Measurements from ENCODE around the gene PRTG.

The PRTG gene

DNA sequence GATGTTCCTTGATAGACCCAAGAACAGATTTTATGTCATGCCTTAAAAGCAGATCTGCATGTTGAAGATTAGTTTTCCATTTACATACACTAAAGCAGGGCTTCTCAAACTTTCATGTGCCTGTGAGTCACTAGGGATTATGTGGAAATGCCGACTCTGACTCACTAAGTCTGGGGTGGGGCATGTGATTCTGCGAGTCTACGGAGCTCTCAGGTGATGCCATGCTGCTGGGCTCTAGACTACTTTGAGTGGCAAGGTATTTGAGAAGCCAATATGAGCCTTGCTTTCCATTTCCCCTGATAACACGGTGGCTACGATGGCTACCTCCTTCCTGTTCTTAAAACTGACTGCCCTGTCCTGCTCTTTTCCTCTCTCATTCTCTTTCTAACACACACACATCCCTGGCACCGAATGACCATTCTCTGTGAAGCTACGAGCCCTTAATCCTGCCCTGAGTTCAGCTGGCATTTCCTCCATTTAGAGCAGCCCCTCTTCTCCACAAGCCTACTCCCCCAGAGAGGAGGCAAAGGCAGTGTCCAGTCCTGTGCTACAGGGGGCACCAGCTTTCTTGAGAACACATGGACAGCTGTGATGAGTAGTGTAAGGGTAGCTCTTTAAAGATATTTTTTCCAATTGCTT, 115.1 kb downstream of the PRTG start:
- Histone ChIP-seq H3K4me3 (IDR thresholded peaks at IDR 0.05; ENCODE audit: insufficient read depth, low read depth, low read length) (no peak overlapping the region), H3K36me3 (ENCODE audit: insufficient read depth) (no peaks in the 10 kb centered on the region), H4K20me1 (ENCODE audit: insufficient read depth) (no peaks in the 10 kb centered on the region), H3K4me1 (ENCODE audit: low read depth, poor library complexity, severe bottlenecking) (no peaks in the 10 kb centered on the region), H3K27me3 (ENCODE audit: insufficient read depth, low read depth) (no peaks in the 10 kb centered on the region), H3K4me2 (no peak overlapping the region), H3K79me2 (ENCODE audit: insufficient read depth, low read depth) (no peaks in the 10 kb centered on the region), H3K27ac (no peak overlapping the region), H2AFZ (ENCODE audit: low read depth) (no peak overlapping the region), H3K9ac (no peak overlapping the region)
- TF ChIP-seq, protein P1, sequence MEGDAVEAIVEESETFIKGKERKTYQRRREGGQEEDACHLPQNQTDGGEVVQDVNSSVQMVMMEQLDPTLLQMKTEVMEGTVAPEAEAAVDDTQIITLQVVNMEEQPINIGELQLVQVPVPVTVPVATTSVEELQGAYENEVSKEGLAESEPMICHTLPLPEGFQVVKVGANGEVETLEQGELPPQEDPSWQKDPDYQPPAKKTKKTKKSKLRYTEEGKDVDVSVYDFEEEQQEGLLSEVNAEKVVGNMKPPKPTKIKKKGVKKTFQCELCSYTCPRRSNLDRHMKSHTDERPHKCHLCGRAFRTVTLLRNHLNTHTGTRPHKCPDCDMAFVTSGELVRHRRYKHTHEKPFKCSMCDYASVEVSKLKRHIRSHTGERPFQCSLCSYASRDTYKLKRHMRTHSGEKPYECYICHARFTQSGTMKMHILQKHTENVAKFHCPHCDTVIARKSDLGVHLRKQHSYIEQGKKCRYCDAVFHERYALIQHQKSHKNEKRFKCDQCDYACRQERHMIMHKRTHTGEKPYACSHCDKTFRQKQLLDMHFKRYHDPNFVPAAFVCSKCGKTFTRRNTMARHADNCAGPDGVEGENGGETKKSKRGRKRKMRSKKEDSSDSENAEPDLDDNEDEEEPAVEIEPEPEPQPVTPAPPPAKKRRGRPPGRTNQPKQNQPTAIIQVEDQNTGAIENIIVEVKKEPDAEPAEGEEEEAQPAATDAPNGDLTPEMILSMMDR (conservative IDR thresholded peaks at IDR 0.05; ENCODE audit: low read depth, low read length): no peak

DNA sequence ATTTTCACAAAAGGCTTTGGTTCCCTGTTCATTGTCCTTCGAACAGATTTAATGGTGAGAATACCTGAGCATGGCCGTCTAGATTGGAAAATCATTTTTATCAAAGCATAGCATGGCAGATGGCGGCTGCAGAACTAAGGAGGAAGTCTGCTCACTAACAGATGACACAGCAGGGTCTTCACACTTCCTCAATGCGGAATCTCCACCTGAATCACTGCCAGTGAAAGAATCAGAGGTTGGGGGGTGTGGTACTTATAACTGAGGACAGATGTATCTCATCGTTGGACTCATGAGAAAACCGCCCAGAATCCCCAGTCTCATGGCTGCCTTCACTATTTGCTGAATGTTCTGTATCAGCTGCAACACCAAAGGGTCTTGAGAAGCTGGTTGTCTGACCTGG, 123.2 kb downstream of the PRTG start:
- Histone ChIP-seq H3K4me3 (IDR thresholded peaks at IDR 0.05; ENCODE audit: insufficient read depth, low read depth, low read length) (no peak overlapping the region), H2AFZ (ENCODE audit: low read depth) (no peak overlapping the region), H3K27ac (no peak overlapping the region), H3K9ac (no peak overlapping the region), H4K20me1 (ENCODE audit: insufficient read depth) (no peaks in the 10 kb centered on the region), H3K36me3 (ENCODE audit: insufficient read depth) (no peaks in the 10 kb centered on the region), H3K4me2 (no peak overlapping the region), H3K4me1 (ENCODE audit: low read depth, poor library complexity, severe bottlenecking) (no peaks in the 10 kb centered on the region), H3K79me2 (ENCODE audit: insufficient read depth, low read depth) (no peaks in the 10 kb centered on the region), H3K27me3 (ENCODE audit: insufficient read depth, low read depth) (no peaks in the 10 kb centered on the region)
- TF ChIP-seq, protein P1 (conservative IDR thresholded peaks at IDR 0.05; ENCODE audit: low read depth, low read length): no peak

DNA sequence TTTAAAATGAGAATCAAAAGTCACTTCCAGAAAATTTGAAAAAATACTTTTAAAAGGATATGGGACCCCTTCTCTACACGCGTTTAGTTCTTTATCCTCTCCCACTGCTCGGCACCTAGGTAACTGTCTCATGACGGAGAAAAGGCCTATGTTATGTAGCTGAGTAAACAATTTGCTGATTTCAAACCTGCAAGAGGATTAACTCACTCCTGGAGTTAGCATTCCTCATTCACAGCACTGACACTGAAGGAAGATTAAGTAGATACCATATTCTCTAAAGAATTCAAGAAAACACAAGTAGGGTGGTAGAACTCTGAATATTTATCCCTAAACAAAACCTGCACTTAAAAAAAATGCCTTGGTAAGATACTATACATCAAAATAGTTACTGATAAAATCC, 124.6 kb downstream of the PRTG start:
- TF ChIP-seq, protein P1 (conservative IDR thresholded peaks at IDR 0.05; ENCODE audit: low read depth, low read length): no peak
- H3K79me2 ChIP-seq (ENCODE audit: insufficient read depth, low read depth): no peaks in the 10 kb centered on the region
- no peaks in the 10 kb centered on the region for H3K36me3 ChIP-seq (ENCODE audit: insufficient read depth)
- H3K4me2 ChIP-seq: no peak overlapping the region
- H3K4me1 ChIP-seq (ENCODE audit: low read depth, poor library complexity, severe bottlenecking): no peaks in the 10 kb centered on the region
- H3K27ac ChIP-seq: no peak overlapping the region
- H3K27me3 ChIP-seq (ENCODE audit: insufficient read depth, low read depth): no peaks in the 10 kb centered on the region
- no peaks in the 10 kb centered on the region for H4K20me1 ChIP-seq (ENCODE audit: insufficient read depth)
- H2AFZ ChIP-seq (ENCODE audit: low read depth): no peak overlapping the region
- H3K4me3 ChIP-seq (IDR thresholded peaks at IDR 0.05; ENCODE audit: insufficient read depth, low read depth, low read length): no peak overlapping the region
- no peak overlapping the region for H3K9ac ChIP-seq

DNA sequence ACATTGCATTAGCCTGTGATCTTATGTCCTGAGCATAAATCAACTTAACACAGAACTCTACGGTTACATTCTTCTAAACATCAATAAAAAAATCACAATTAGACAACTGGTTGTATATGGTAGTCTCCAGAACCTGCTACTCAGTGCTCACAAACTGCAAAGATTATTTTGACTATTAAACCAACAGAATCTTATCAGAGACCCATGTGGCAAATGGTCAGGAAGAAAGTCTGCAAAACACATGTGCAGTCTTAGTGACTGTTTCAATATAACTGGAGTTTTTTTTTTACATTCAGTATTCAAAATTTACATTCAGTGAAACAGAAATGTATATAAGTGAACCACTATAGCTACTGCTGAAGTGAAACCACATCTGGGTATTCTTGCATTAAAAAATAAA, 127.5 kb downstream of the PRTG start:
- H3K27ac ChIP-seq: no peak overlapping the region
- no peak overlapping the region for H3K4me2 ChIP-seq
- no peaks in the 10 kb centered on the region for H3K79me2 ChIP-seq (ENCODE audit: insufficient read depth, low read depth)
- TF ChIP-seq, protein P1 (conservative IDR thresholded peaks at IDR 0.05; ENCODE audit: low read depth, low read length): no peak
- H3K36me3 ChIP-seq (ENCODE audit: insufficient read depth): no peaks in the 10 kb centered on the region
- H3K4me1 ChIP-seq (ENCODE audit: low read depth, poor library complexity, severe bottlenecking): no peaks in the 10 kb centered on the region
- no peaks in the 10 kb centered on the region for H3K27me3 ChIP-seq (ENCODE audit: insufficient read depth, low read depth)
- H3K4me3 ChIP-seq (IDR thresholded peaks at IDR 0.05; ENCODE audit: insufficient read depth, low read depth, low read length): no peak overlapping the region
- H4K20me1 ChIP-seq (ENCODE audit: insufficient read depth): no peaks in the 10 kb centered on the region
- H2AFZ ChIP-seq (ENCODE audit: low read depth): no peak overlapping the region
- no peak overlapping the region for H3K9ac ChIP-seq

Measured in KMS-11 (cell line).